Measurements from ENCODE around the gene NOXA1. TPM values are rescaled to one million over a fixed set of nuclear protein-coding genes. Genes with fewer than 3 reads are reported as not detected.

NOXA1 gene
- total and polyA plus RNA-seq, 2 of the 8 experiments (the other 6 are each of a cell fraction or from before 2014, with no cell fraction given), result 0.34 to 0.91 TPM

DNA sequence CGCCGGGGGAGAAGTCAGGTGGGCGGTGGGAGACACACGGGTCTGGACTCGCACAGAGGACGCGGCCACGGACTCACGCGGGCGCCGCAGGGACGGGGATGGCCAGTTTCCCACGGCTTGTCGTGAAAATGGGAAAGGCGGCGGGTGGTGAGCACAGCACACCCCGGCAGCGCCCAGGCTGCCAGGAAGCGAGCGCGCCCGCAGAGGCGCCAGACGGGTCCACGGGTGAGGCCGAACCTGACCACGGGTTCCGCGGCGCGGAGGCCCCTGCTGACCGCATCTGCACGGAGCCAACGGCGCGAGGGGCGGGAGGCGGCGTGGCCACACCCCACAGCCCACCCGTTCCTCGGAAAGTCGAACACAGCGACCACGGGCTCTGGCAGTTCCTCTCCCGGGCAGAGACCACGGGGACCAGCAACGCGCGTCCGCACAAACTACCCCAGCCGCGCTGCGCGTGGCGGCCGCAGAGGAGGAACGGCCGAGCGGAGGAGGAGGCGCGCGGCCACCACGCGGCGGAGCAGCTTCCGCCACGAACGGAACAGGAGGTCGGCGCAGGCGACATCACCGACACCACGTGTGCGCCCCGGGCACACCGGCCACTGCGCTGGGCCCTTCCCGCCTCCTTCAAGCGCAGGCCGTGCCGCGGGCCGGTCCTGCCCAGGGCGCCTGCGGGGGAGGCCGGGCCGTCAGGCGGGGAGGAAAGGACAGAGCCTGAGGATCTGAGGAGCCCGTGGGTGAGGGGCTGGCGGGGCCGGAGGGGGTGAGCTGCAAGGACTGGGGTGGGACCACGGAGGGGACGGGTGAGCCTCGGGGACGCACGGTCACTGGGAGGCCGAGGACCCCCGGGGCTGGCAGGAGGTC, 5.8 kb upstream of the NOXA1 start:
- Histone ChIP-seq H3K9me3 (ENCODE audit: insufficient read depth in 2 of 2, low read depth in 1 of 2, low read length in 1 of 2) (no peaks in the 10 kb centered on the region), H3K4ac (replicated peaks; ENCODE audit: insufficient read length, low read depth, low read length) (no peak overlapping the region), H2BK120ac (replicated peaks; ENCODE audit: low read depth, low read length) (no peak overlapping the region), H3K27ac (ENCODE audit: low read depth, low read length) (no peak overlapping the region), H3K4me3 (ENCODE audit: extremely low read depth in 1 of 4, insufficient read depth in 2 of 4, low read depth in 3 of 4, low read length in 4 of 4) (no peak overlapping the region), H4K20me1 (replicated peaks in 1 of 2; ENCODE audit: control insufficient read depth in 1 of 2, insufficient read depth in 2 of 2, low read length in 2 of 2) (peaks cover 0 to 2% of the 10 kb centered on the region in 2 experiments), H3K23me2 (ENCODE audit: low read depth, low read length) (peaks cover 3% of the 10 kb centered on the region; the same call in 1 of the 2 replicates), H3K4me2 (ENCODE audit: insufficient read depth in 1 of 2, low read depth in 2 of 2, low read length in 2 of 2) (no peak overlapping the region), H3K9ac (replicated peaks in 1 of 4; ENCODE audit: extremely low read depth in 1 of 4, low read depth in 3 of 4, low read length in 3 of 4) (no peak overlapping the region), H2BK5ac (ENCODE audit: low read depth, low read length) (no peak overlapping the region), H2AFZ (ENCODE audit: low read length) (no peak overlapping the region), H3K79me1 (ENCODE audit: low read depth, low read length) (peaks cover 11% of the 10 kb centered on the region), H2BK20ac (ENCODE audit: low read length) (no peak overlapping the region), H2BK15ac (ENCODE audit: low read length) (no peak overlapping the region), H4K5ac (ENCODE audit: insufficient read length, low read depth, low read length) (no peak overlapping the region), H3K18ac (ENCODE audit: extremely low read depth, low read length) (no peak overlapping the region), H3K27me3 (replicated peaks in 1 of 4; ENCODE audit: control insufficient read depth in 3 of 4, extremely low read depth in 1 of 4, insufficient read depth in 3 of 4, low read length in 3 of 4) (no peaks in the 10 kb centered on the region), H3K79me2 (ENCODE audit: control insufficient read depth in 1 of 2, insufficient read depth in 2 of 2, low read length in 2 of 2) (peaks cover 0 to 5% of the 10 kb centered on the region in 2 experiments; a peak in 1 of 4 replicates), H3K4me1 (replicated peaks in 1 of 4; ENCODE audit: control insufficient read depth in 3 of 4, insufficient read depth in 4 of 4, low read length in 3 of 4) (no peaks in the 10 kb centered on the region; a peak in 1 of 7 replicates), H3K36me3 (ENCODE audit: control insufficient read depth in 2 of 4, insufficient read depth in 4 of 4, low read length in 3 of 4) (no peaks in the 10 kb centered on the region), H3K14ac (ENCODE audit: insufficient read length) (no peak overlapping the region), H4K8ac (ENCODE audit: extremely low read depth, insufficient read depth, low read length) (peak overlapping the region; percentile 51), H2AK5ac (ENCODE audit: low read depth, low read length) (no peak overlapping the region), H2BK12ac (ENCODE audit: low read depth, low read length) (no peak overlapping the region), H3K23ac (ENCODE audit: insufficient read length) (no peak overlapping the region), H4K91ac (replicated peaks; ENCODE audit: insufficient read length, low read length) (no peak overlapping the region), H3K56ac (replicated peaks; ENCODE audit: insufficient read length, low read depth, low read length) (no peak overlapping the region)
- peak in 1 of 2 experiments; percentile 45 for DNase-seq (ENCODE audit: low read depth in 1 of 2, low spot score in 2 of 2)
- TF ChIP-seq GABPA (IDR thresholded peaks at IDR 0.05; ENCODE audit: borderline replicate concordance, insufficient read depth, low read length), result 0 out of 2 replicates have a peak, but pooled peaks have one; percentile 30
- no peak for TF ChIP-seq TAF1 (IDR thresholded peaks at IDR 0.05; ENCODE audit: low read depth, low read length)
- WGBS, 2 experiments (ENCODE audit: extremely low coverage in 1 of 2, insufficient coverage in 1 of 2, insufficient read length in 1 of 2, insufficient replicate concordance in 2 of 2, low coverage in 1 of 2, low lambda C conversion rate in 2 of 2, missing lambda C conversion rate in 1 of 2), result 95% methylated on average over 71 of the region's 99 CpGs; no CpG with 5 or more reads in 1 of the 2 experiments
- CTCF ChIA-PET (ENCODE audit: partially characterized antibody), result interaction anchor here (0.8 to 1.4 kb wide), 5 partner anchors 10 to 131 kb away, joined by 3 to 5 read pairs (median 4); partner anchors contain the start of gene NRARP
- no peak for FAIRE-seq
- POLR2A ChIA-PET (ENCODE audit: partially characterized antibody), result no interaction called here
